Endothelial cell of umbilical vein (primary cell): ENCODE data around the gene SBK3. TPM values are rescaled to one million over a fixed set of nuclear protein-coding genes. Genes with fewer than 3 reads are reported as not detected.

Experiments
- Bru-seq: library from RNA; stranded (reverse); fragments of 400-500 nt; gene quantifications from one replicate; lab custom pipeline; 2021; lab: Mats Ljungman, UMichigan
- BruChase-seq, 2 experiments: library from RNA; stranded (reverse); fragments of 400-500 nt; gene quantifications; one replicate each; lab custom pipeline; 2021; lab: Mats Ljungman, UMichigan
- BruUV-seq: library from RNA; stranded (reverse); fragments of 400-500 nt; replicated peaks from 2 replicates; lab custom pipeline; 2021; lab: Mats Ljungman, UMichigan
- CTCF ChIA-PET: fragments of 300-600, 350-600 bp; sonication (Branson Sonifier 250); formaldehyde crosslinking; loops from one replicate; lab custom pipeline; 2021; ENCODE audit warnings: antibody characterized with exemption, inconsistent platforms; lab: Charles Lee
- POLR2A ChIA-PET: fragments of 300-600, 350-600 bp; sonication (Branson Sonifier 250); formaldehyde crosslinking; loops from one replicate; lab custom pipeline; 2021; ENCODE audit warnings: antibody characterized with exemption, inconsistent platforms; lab: Charles Lee
- DNase-seq: peaks from one replicate; pipeline ENCODE4 v3.0.0-alpha.2; 2011; ENCODE audit warnings: low read depth, low spot score
- FAIRE-seq: peaks from 2 replicates; lab custom pipeline; 2011; peaks lifted over from hg19 to GRCh38; lab: Jason Lieb, UNC
- H2AFZ ChIP-seq: 2 replicates; pipeline ENCODE4 v1.6.0; 2012; ENCODE audit warnings: low read depth, low read length, control low read depth, inconsistent platforms
- H3K27ac ChIP-seq: 2 replicates; pipeline ENCODE4 v1.5.1; 2011; ENCODE audit warnings: low read depth, mild to moderate bottlenecking, control low read depth, low read length, moderate library complexity; ENCODE audit not compliant: insufficient read depth
- H3K27me3 ChIP-seq, 2 experiments: 2 replicates each; pipeline versions ENCODE4 v1.6.0 to v1.6.1; 2011; ENCODE audit warnings: low read length in 2 of 2, mixed read lengths in 1 of 2; ENCODE audit not compliant: control insufficient read depth in 2 of 2, insufficient read depth in 2 of 2
- H3K36me3 ChIP-seq, 2 experiments: 2 replicates in 1 of 2; 3 replicates in 1 of 2; pipeline ENCODE4 v1.5.1; 2011; ENCODE audit warnings: low read length in 2 of 2, mild to moderate bottlenecking in 1 of 2, moderate library complexity in 1 of 2; ENCODE audit not compliant: control insufficient read depth in 2 of 2, insufficient read depth in 2 of 2; ENCODE audit errors: extremely low read depth in 1 of 2
- H3K4me1 ChIP-seq: 3 replicates; pipeline ENCODE4 v1.5.1; 2011; ENCODE audit warnings: mild to moderate bottlenecking, low read length; ENCODE audit not compliant: control insufficient read depth, insufficient read depth; ENCODE audit errors: extremely low read depth
- H3K4me2 ChIP-seq: 2 replicates; pipeline ENCODE4 v1.6.1; 2011; ENCODE audit warnings: low read length, control low read depth, mixed read lengths; ENCODE audit not compliant: insufficient read depth
- H3K4me3 ChIP-seq, 3 experiments: fragments of 200-600 bp in 1 of 3; sonication (generic), shearing (Covaris generic) in 1 of 3; replicated peaks in 1 of 3; 2 replicates each; pipeline ENCODE4 v1.5.1; 2011 to 2016; ENCODE audit warnings: control low read depth in 3 of 3, low read length in 3 of 3, mild to moderate bottlenecking in 2 of 3, inconsistent platforms in 1 of 3, low read depth in 1 of 3, moderate library complexity in 1 of 3; ENCODE audit not compliant: insufficient read depth in 1 of 3
- H3K79me2 ChIP-seq: 2 replicates; pipeline ENCODE4 v1.6.0; 2012; ENCODE audit warnings: low read length, inconsistent platforms; ENCODE audit not compliant: control insufficient read depth, insufficient read depth
- H3K9ac ChIP-seq: replicated peaks from 2 replicates; pipeline ENCODE3; 2011; ENCODE audit warnings: low read length, control low read depth; ENCODE audit not compliant: insufficient read depth; ENCODE audit errors: extremely low read depth
- H3K9me1 ChIP-seq: replicated peaks from 3 replicates; pipeline ENCODE4 v1.6.0; 2011; ENCODE audit warnings: mild to moderate bottlenecking, low read length; ENCODE audit not compliant: control insufficient read depth, insufficient read depth; ENCODE audit errors: extremely low read depth
- H3K9me3 ChIP-seq: replicated peaks from 2 replicates; pipeline ENCODE4 v1.5.1; 2012; ENCODE audit warnings: low read length, inconsistent platforms; ENCODE audit not compliant: control insufficient read depth, insufficient read depth
- H4K20me1 ChIP-seq: replicated peaks from 2 replicates; pipeline ENCODE3; 2011; ENCODE audit warnings: mild to moderate bottlenecking, low read length; ENCODE audit not compliant: control insufficient read depth, insufficient read depth; ENCODE audit errors: extremely low read depth
- EZH2 ChIP-seq: IDR thresholded peaks from 2 replicates; pipeline ENCODE4 v1.6.1; 2012; ENCODE audit warnings: borderline replicate concordance, low read depth, mild to moderate bottlenecking, moderate library complexity, low read length, inconsistent platforms; ENCODE audit not compliant: severe bottlenecking
- FOS ChIP-seq: IDR thresholded peaks from 2 replicates; pipeline ENCODE4 v1.6.1; 2011; ENCODE audit warnings: mild to moderate bottlenecking, low read length, moderate library complexity, borderline replicate concordance; ENCODE audit not compliant: insufficient read depth
- GATA2 ChIP-seq: IDR thresholded peaks from 2 replicates; pipeline ENCODE4 v1.7.0; 2011; ENCODE audit warnings: low read depth, mild to moderate bottlenecking, moderate library complexity, mixed read lengths, low read length; ENCODE audit not compliant: insufficient read length, insufficient read depth
- JUN ChIP-seq: IDR thresholded peaks from 2 replicates; pipeline ENCODE4 v1.6.1; 2011; ENCODE audit warnings: borderline replicate concordance, low read depth; ENCODE audit not compliant: insufficient read length, insufficient read depth
- MYC ChIP-seq: IDR thresholded peaks from one replicate; pipeline ENCODE4 v1.6.1; 2011; ENCODE audit warnings: mild to moderate bottlenecking, low read depth, low read length
- POLR2A ChIP-seq: IDR thresholded peaks from 2 replicates; pipeline ENCODE4 v1.6.1; 2012; ENCODE audit warnings: low read depth, mild to moderate bottlenecking, control low read depth, low read length
- POLR2AphosphoS5 ChIP-seq: IDR thresholded peaks from 2 replicates; pipeline ENCODE4 v1.6.1; 2012; ENCODE audit warnings: low read depth, mild to moderate bottlenecking, control low read depth, low read length, moderate library complexity; ENCODE audit not compliant: insufficient read depth
- dilution Hi-C: fragments of 300-500 bp; cut with MboI; formaldehyde crosslinking; loops from one replicate; pipeline ENCODE4 v1.15.0; 2019; ENCODE audit warnings: low sequenced_read_pairs; ENCODE audit not compliant: extremely low pct_ligation_motif_present
- intact Hi-C: fragments of 100-400 bp; cut with micrococcal nuclease; formaldehyde crosslinking; loops from one replicate; pipeline ENCODE4 v1.10.0; 2022
- long read RNA-seq: library from polyadenylated mRNA; stranded (forward); transcript quantifications from one replicate; pipeline ENCODE4 v2.0.0, GENCODE V29; 2021
- polyA minus RNA-seq, 3 experiments: library from RNA; depleted of rRNA, polyadenylated mRNA; stranded (reverse); fragments of >200 nt; gene quantifications; 1 replicate in 1 of 3; 2 replicates in 2 of 3; pipeline ENCODE4 v1.2.3, GENCODE V29; 2011
- polyA plus RNA-seq, 4 experiments: library from polyadenylated mRNA; depleted of rRNA in 3 of 4; stranded (reverse) in 3 of 4; unstranded in 1 of 4; fragments of >200 nt; gene quantifications; 2 replicates each; pipeline versions ENCODE4 v1.2.1 to v1.2.3, GENCODE V29; 2011 to 2012; ENCODE audit warnings: missing spikeins in 1 of 4
- total RNA-seq: library from RNA; stranded (reverse); gene quantifications from 2 replicates; pipeline ENCODE4 v1.2.3, GENCODE V29; 2021
- TF ChIP-seq, protein P1 (sequence below), 2 donors: IDR thresholded peaks; 1 replicate in 1 of 2; 2 replicates in 1 of 2; pipeline ENCODE4 v1.5.1; 2011; ENCODE audit warnings: low read length in 2 of 2, mild to moderate bottlenecking in 2 of 2, moderate library complexity in 2 of 2, control low read depth in 1 of 2, inconsistent platforms in 1 of 2, low read depth in 1 of 2; ENCODE audit not compliant: insufficient read depth in 1 of 2; ENCODE audit errors: extremely low read depth in 1 of 2
- TF ChIP-seq, protein P2 (sequence below): IDR thresholded peaks from 2 replicates; pipeline ENCODE4 v1.6.1; 2011; ENCODE audit not compliant: insufficient read depth, insufficient read length

The SBK3 gene, protein sequence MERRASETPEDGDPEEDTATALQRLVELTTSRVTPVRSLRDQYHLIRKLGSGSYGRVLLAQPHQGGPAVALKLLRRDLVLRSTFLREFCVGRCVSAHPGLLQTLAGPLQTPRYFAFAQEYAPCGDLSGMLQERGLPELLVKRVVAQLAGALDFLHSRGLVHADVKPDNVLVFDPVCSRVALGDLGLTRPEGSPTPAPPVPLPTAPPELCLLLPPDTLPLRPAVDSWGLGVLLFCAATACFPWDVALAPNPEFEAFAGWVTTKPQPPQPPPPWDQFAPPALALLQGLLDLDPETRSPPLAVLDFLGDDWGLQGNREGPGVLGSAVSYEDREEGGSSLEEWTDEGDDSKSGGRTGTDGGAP
- total RNA-seq (0.25 and 0.62 TPM in 2 replicates), polyA plus RNA-seq (0.18 and 0.19 TPM in 2 replicates), polyA minus RNA-seq (0.25 TPM in 1 of 2 replicates, not detected in the other), Bru-seq, nascent RNA (not detected), BruChase-seq, experiment 1, labeled RNA remaining after a 6-hour chase (percentile 26 among the genes with signal in this experiment), BruChase-seq, experiment 2, labeled RNA remaining after a 2-hour chase (not detected)
- polyA plus RNA-seq (2011; cell fraction: cytosol; rRNA removed): 0.17 and 0.18 TPM in 2 replicates
- polyA plus RNA-seq (2011; cell fraction: nucleus; rRNA removed): 0.60 and 0.67 TPM in 2 replicates
- polyA plus RNA-seq (2012): not detected in 2 replicates
- polyA minus RNA-seq (2011; cell fraction: cytosol; rRNA and poly(A)+ RNA removed): not detected
- polyA minus RNA-seq (2011; cell fraction: nucleus; rRNA and poly(A)+ RNA removed): not detected in 2 replicates
- long read RNA-seq, partial matches to known transcripts: 1 of 3 reads
- long read RNA-seq, other reads (novel, unspliced or antisense): 2 of 3 reads

DNA sequence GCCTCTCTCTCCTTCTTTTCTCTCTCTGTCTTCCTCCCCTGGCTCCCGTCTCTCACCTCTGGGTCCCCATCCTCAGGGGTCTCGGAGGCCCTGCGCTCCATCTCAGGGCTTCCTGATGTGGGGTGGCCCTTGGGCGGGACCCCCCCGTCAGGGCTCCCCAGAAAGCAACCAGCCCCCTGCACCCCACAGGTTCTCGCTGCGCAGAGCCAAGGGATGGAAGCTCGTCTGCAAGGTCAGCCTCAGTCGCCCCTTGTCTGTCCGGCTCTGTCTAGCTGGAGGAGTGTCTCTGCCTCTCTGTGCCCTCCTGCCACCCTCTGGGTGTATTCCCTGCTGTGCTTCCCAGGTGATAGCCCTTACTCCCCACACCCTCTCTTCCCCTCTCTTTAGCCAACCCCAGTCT, at the start of gene SBK3:
Gene SBK3 (minus strand): TSS at position 101 of the 400 bp plus-strand sequence. CDS start 0 bp downstream, at position 101.
- H3K36me3 ChIP-seq: no peaks in the 10 kb centered on the region
- DNase-seq (no peak), FAIRE-seq (no peak)
- CTCF ChIA-PET: interaction anchor here (1.2 kb wide), 1 partner anchor 14 kb away, joined by 3 read pairs; no protein-coding TSS in a partner anchor
- H4K20me1 ChIP-seq: no peaks in the 10 kb centered on the region
- H3K27ac ChIP-seq: no peak within 1 kb of the TSS
- POLR2A ChIA-PET: no interaction called here
- no peak within 1 kb of the TSS for H3K4me3 ChIP-seq
- H3K9me1 ChIP-seq: no peaks in the 10 kb centered on the region
- intact Hi-C loops (no loop called here), dilution Hi-C loops (no loop called here)
- peaks cover 33% of the 10 kb centered on the region for H3K4me1 ChIP-seq
- H3K9ac ChIP-seq: no peak within 1 kb of the TSS
- no peaks in the 10 kb centered on the region for H3K79me2 ChIP-seq
- BruUV-seq: no TSS peak
- H2AFZ ChIP-seq: no peak within 1 kb of the TSS
- H3K9me3 ChIP-seq: no peaks in the 10 kb centered on the region
- H3K27me3 ChIP-seq: no peaks in the 10 kb centered on the region
- H3K4me2 ChIP-seq: no peak within 1 kb of the TSS
- TF ChIP-seq EZH2: no peak
- no peak for TF ChIP-seq POLR2A
- TF ChIP-seq POLR2AphosphoS5: no peak

DNA sequence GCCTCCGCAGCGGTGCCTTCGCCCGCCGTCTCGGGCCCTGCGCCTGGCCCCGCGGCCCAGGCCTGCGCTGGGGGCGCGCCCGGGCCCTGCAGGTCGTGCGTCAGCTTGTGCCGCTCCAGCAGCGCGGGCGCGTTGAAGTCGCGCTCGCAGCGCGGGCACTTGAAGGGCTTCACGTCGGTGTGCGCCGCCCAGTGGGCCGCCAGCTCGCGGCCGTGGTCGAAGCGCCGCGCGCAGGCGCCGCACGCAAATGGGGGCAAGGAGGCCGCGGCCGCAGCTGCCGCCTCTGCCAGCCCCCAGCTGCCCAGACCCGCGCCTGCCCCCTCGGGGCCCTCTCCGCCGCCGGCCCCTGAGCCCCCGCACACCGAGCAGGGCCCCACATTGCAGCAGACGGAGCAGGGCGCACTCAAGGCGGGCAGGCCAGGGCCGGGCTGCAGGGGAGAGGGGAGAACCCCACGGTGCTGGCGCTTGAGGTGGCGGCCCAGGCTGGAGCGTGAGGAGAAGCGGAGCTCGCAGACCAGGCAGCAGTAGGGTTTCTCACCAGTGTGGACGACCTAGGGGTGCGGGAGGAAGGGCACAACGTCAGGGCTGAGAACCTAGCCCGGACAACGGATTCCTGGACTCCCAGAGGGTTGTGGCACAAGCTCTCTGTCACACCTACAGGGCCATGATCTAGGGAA, 47.9 kb upstream of the SBK3 start:
- Histone ChIP-seq H3K27ac (no peak overlapping the region), H3K9me1 (no peaks in the 10 kb centered on the region), H3K4me1 (no peaks in the 10 kb centered on the region), H3K4me2 (no peak overlapping the region), H4K20me1 (no peaks in the 10 kb centered on the region), H3K9ac (no peak overlapping the region), H3K79me2 (no peaks in the 10 kb centered on the region), H3K4me3 (no peak overlapping the region), H3K9me3 (no peaks in the 10 kb centered on the region), H3K27me3 (no peaks in the 10 kb centered on the region), H3K36me3 (peaks cover 3 to 21% of the 10 kb centered on the region in 2 experiments), H2AFZ (no peak overlapping the region)
- POLR2A ChIA-PET: no interaction called here
- no TSS peak for BruUV-seq
- no peak for FAIRE-seq
- no peak for DNase-seq
- dilution Hi-C loops: no loop called here
- CTCF ChIA-PET: interaction anchor here (1.2 kb wide), 1 partner anchor 13 kb away, joined by 4 read pairs; the partner anchor contains the start of gene ZNF865
- TF ChIP-seq POLR2AphosphoS5 (no peak), MYC (no peak), FOS (no peak), GATA2 (no peak), EZH2 (no peak), POLR2A (no peak), JUN (no peak)
- TF ChIP-seq, protein P1, sequence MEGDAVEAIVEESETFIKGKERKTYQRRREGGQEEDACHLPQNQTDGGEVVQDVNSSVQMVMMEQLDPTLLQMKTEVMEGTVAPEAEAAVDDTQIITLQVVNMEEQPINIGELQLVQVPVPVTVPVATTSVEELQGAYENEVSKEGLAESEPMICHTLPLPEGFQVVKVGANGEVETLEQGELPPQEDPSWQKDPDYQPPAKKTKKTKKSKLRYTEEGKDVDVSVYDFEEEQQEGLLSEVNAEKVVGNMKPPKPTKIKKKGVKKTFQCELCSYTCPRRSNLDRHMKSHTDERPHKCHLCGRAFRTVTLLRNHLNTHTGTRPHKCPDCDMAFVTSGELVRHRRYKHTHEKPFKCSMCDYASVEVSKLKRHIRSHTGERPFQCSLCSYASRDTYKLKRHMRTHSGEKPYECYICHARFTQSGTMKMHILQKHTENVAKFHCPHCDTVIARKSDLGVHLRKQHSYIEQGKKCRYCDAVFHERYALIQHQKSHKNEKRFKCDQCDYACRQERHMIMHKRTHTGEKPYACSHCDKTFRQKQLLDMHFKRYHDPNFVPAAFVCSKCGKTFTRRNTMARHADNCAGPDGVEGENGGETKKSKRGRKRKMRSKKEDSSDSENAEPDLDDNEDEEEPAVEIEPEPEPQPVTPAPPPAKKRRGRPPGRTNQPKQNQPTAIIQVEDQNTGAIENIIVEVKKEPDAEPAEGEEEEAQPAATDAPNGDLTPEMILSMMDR (IDR thresholded peaks at IDR 0.05; ENCODE audit: extremely low read depth in 1 of 2, insufficient read depth in 1 of 2, low read depth in 1 of 2, low read length in 2 of 2): no peak
- TF ChIP-seq, protein P2, sequence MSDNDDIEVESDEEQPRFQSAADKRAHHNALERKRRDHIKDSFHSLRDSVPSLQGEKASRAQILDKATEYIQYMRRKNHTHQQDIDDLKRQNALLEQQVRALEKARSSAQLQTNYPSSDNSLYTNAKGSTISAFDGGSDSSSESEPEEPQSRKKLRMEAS: no peak
- intact Hi-C loops: no loop called here
